Vagina (tissue), 2 donors: ENCODE data around the gene ASB13.

ENCODE experiments used
- CTCF ChIP-seq, 3 experiments: fragments of 450-650 bp in 2 of 3; fragments of 200-600 bp in 1 of 3; sonication (generic) in 1 of 3; IDR thresholded peaks; one replicate each; pipeline ENCODE4 v1.5.1; 2017 to 2019; ENCODE audit warnings: antibody characterized with exemption in 3 of 3, mild to moderate bottlenecking in 2 of 3, moderate library complexity in 2 of 3
- POLR2A ChIP-seq, 2 donors: fragments of 450-650 bp; IDR thresholded peaks; one replicate each; pipeline ENCODE4 v1.6.1; 2017; ENCODE audit warnings: antibody characterized with exemption in 2 of 2, mild to moderate bottlenecking in 2 of 2, moderate library complexity in 2 of 2

GRCh38 chr10:5628451-5629302, 37.7 kb downstream of the ASB13 start:
- TF ChIP-seq CTCF (IDR thresholded peaks at IDR 0.05) (no peak), POLR2A (IDR thresholded peaks at IDR 0.05) (no peak)
